Heart left ventricle (tissue), 13 donors: ENCODE data around the gene DVL1.

Source experiments
- POLR2A ChIP-seq, 2 donors: fragments of 450-650 bp; IDR thresholded peaks; one replicate each; pipeline ENCODE4 v1.6.1; 2017; ENCODE audit warnings: antibody characterized with exemption in 2 of 2, mild to moderate bottlenecking in 2 of 2, moderate library complexity in 2 of 2
- TF ChIP-seq, protein P1 (sequence below), 12 donors: fragments of 200-600 bp; sonication (generic) in 4 of 12; IDR thresholded peaks; one replicate each; pipeline versions ENCODE4 v1.5.0 to v1.8.0; 2018 to 2022; ENCODE audit warnings: antibody characterized with exemption in 12 of 12, mild to moderate bottlenecking in 5 of 12
- donor health status: ischemic (EF 13 %, LVEDD 7.1; RV severe dilation, severe dysfunction).
- donor health status: DM: no; HTN: yes; CAD: no.
- donor health status: DM: no; HTN: no; CAD: no.
- donor health status: ischemic (EF 25% LVEDD 6.9; RV normal size, moderate dysfunction).
- donor health status: ischemic (EF 25% LVEDD 5.7; RV mildly dilated, moderate dysfunction).
- donor health status: ischemic (EF 35%, LVEDD 5.7; RV mildly dilated, moderate dysfunction).
- donor health status: nonischemic (EF 11% LVEDD 7.7; RV severe dilation, severe dysfunction).
- donor health status: DM: yes; HTN: yes; CAD: no.
- donor health status: PGD.
- donor health status: ischemic (EF 29% LVEDD 5.4; RV normal size, mild dysfunction).
- donor health status: nonischemic (EF 23%, LVEDD 6.1; RV moderate dilation, normal function).

DNA sequence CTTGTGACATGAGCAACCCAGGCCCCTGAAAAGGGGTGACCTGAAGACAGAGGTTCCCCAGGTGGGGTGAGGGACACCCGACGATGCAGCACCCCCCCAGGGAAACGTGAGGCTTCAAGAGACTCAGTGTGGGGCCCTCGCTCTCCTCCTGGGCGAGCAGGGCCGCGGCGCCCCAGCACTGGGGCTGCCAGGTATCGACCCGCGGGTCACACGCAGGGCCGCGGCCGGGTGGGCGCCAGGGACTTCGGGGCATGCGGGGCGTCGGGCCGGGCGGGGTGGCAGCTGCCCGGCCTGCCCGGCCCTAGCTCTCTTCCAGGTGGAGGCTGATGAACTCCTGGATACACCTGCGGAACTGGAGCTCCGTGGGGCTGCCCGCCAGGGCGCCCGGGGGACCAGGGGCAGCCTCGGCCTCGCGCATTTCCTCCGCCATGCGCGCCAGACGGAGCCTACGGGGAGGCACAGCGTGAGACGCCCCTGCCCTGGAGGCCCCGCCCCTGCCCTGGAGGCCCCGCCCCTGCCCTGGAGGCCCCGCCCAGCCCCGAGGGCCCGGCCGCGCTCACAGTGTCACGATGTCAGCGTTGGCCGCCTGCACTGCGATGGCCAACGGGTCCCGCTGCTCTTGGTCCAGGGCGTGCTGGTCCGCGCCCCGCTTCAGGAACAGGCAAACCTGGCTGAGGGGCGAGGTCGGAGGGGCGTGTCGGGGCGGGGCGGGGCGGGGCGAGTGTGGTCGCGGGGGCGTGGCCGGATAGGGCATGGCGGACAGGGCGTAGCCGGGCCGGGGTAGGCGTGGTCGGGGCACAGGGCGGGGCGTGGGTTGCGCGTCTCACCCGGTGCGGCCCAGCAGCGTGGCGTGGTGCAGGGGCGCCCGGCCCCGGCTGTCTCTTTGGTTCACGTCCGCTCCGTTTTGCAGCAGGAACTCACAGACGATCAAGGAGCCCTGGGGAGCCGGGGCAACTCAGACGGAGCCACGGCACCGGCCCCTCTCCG is 55.7 kb downstream of the DVL1 start:
- TF ChIP-seq, protein P1, sequence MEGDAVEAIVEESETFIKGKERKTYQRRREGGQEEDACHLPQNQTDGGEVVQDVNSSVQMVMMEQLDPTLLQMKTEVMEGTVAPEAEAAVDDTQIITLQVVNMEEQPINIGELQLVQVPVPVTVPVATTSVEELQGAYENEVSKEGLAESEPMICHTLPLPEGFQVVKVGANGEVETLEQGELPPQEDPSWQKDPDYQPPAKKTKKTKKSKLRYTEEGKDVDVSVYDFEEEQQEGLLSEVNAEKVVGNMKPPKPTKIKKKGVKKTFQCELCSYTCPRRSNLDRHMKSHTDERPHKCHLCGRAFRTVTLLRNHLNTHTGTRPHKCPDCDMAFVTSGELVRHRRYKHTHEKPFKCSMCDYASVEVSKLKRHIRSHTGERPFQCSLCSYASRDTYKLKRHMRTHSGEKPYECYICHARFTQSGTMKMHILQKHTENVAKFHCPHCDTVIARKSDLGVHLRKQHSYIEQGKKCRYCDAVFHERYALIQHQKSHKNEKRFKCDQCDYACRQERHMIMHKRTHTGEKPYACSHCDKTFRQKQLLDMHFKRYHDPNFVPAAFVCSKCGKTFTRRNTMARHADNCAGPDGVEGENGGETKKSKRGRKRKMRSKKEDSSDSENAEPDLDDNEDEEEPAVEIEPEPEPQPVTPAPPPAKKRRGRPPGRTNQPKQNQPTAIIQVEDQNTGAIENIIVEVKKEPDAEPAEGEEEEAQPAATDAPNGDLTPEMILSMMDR (IDR thresholded peaks at IDR 0.05) = no peak
- no peak for TF ChIP-seq POLR2A (IDR thresholded peaks at IDR 0.05)
